Hepatocyte (in vitro differentiated cells): Measurements from ENCODE around the gene MYO5A.

Source experiments
- EZH2phosphoT487 ChIP-seq: fragments of 200-600 bp; sonication (generic); IDR thresholded peaks from one replicate; pipeline ENCODE4 v1.6.1; 2018; ENCODE audit warnings: antibody characterized with exemption, mild to moderate bottlenecking, low read depth, moderate library complexity; ENCODE audit not compliant: unreplicated experiment, severe bottlenecking
- TF ChIP-seq, protein P1 (sequence below): fragments of 200-600 bp; sonication (generic); IDR thresholded peaks from 2 replicates; pipeline ENCODE4 v1.5.1; 2016; ENCODE audit warnings: antibody characterized with exemption, mild to moderate bottlenecking; ENCODE audit not compliant: poor library complexity

DNA sequence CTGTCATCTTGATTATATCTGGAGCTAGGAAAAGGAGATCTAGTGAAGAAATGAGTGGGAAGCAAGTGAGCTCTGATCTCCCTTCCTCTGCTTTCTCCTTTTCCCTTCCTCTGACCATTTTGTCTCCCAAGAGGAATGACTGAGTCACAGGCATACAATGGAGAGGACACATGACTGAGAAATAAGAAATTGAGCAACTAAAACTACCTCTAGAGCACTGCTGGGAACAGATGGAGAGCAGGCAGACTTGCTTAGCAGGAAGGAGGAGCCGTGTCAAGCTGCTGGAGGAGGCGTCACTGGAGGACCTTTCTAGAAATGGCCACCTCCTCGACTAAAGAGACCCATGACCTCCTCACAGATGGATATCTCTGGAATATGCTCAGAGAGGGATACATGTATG is 166.2 kb downstream of the MYO5A start:
- TF ChIP-seq, protein P1, sequence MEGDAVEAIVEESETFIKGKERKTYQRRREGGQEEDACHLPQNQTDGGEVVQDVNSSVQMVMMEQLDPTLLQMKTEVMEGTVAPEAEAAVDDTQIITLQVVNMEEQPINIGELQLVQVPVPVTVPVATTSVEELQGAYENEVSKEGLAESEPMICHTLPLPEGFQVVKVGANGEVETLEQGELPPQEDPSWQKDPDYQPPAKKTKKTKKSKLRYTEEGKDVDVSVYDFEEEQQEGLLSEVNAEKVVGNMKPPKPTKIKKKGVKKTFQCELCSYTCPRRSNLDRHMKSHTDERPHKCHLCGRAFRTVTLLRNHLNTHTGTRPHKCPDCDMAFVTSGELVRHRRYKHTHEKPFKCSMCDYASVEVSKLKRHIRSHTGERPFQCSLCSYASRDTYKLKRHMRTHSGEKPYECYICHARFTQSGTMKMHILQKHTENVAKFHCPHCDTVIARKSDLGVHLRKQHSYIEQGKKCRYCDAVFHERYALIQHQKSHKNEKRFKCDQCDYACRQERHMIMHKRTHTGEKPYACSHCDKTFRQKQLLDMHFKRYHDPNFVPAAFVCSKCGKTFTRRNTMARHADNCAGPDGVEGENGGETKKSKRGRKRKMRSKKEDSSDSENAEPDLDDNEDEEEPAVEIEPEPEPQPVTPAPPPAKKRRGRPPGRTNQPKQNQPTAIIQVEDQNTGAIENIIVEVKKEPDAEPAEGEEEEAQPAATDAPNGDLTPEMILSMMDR: no peak
- TF ChIP-seq EZH2phosphoT487: no peak
